ENCODE results near the gene FIS1.
"Not testable (repeated sequence)": the region's sequence is repeated elsewhere in the genome, so short reads cannot be mapped to it uniquely, and the experiment has no call there.

The FIS1 gene

DNA sequence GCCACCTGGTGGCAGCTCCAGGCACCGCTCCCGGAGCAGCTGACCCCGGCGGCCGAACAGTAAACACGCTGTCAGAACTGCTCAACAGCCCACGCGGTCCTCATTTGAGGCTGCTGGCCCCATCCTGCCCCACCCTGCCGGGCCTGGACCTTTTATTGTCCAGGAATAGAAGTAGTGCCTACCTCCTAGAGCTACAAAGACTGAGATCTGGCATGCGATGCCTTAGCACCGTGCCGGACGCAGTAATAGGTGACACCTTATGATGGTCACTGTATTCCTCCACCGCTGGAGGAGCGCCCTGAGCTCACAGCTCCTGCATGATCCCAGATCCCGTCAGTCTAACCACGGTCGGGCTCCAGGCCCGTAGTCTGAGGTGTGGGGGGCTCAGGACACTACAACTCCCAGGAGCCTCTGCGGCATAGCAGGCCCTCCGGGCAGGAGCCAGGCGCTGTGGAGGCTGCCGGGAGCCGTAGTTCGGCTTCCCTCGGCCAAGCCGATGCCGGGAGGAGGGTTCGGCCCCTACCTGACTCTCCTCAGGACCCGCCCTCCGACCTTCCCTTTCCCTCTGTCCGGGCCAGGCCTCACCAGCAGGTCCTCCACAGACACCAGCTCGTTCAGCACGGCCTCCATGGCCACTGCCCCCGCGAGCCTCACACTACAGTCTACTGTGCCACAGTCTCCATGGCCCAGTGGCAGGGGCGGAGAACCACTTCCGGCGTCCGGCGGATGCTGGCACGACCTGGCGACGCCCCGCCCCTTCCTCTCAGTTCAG is at the start of gene FIS1:
Gene FIS1 (minus strand): TSS at position 707 of the 772 bp plus-strand sequence. CDS start 77 bp downstream, at position 630.
- peak; percentile 83 for DNase-seq (ENCODE audit: low read depth)

- no peak for DNase-seq (ENCODE audit: low read depth)
These were observed 49.4 kb upstream of the FIS1 start for GRCh38 chr7:101294039-101294831.

DNA sequence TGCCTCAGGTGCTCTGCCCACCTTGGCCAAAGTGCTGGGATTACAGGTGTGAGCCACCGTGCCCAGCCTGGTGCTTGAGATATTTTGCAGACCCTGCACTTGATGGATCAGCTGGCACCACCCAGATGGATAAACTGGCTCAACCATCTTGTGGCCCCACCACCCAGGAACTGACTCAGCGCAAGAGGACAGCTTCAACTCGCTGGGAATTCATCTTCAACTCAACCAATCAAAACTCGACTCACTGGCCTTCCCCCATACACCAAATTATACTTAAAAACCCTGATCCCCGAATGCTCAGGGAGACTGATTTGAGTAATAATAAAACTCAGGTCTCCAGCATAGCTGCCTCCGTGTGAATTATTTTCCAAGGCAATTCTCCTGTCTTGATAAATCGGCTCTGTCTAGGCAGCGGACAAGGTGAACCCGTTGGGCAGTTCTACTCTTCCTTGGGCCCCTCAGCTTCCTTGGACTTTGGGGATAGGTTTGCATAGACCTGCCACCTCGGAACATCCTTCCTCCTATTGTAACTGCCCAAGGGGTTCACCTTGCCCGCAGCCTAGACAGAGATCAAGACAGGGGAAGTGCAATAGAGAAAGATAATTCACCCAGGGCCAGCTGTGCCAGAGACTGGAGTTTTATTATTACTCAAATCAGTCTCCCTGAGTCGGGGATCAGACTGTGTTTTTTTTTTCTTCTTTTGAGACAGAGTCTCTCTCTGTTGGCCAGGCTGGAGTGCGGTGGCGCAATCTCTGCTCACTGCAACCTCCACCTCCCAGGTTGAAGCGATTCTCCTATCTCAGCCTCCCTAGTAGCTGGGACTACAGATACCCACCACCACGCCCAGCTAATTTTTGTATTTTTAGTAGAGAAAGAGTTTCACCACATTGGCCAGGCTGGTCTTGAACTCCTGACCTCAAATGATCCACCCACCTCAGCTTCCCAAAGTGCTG is 48.5 kb upstream of the FIS1 start:
- not testable (repeated sequence) for DNase-seq (ENCODE audit: low read depth)

GRCh38 chr7:101292566-101292965 is 47.7 kb upstream of the FIS1 start:
- not testable (repeated sequence) for DNase-seq (ENCODE audit: low read depth)

DNA sequence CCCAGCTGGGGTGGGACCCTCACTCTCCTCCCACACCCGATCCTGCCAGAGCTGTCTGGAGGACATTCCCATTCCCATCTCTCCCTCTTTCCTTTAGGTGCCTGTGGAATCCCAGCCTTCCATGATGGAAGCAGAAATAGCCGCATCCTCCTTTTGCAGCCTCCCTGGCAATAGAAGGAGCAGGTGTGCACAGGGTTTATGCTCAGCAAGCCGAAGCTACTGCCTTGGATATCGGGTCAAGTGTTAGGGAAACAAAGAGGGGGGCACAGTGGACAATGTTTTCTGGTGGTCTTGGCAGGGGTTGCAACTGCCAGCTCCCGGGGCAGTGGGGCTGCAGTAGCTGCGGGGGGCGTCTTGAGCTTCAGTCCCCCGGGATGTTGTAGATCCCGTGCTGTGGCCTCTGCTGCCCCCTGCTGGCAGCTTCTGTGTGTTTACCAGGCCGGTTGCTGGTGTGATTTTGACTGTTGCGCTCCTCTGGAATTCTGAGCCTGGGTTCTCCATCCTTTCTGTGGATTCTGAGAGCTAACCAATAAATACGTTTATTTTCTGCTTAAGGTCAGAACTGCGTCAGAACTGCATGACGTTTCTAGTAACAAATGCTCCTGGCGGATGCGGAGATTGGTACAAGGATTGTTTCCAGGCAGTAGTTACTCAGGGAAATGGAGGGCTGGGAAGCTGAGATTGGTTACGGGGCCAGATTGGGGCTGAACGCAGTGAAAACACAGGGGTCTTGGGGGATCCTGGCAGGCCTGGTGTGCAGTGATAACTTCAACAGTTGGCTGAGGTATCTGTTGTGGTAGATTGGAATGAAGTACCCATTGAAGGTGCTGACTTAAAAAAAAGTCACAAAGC is 45.5 kb upstream of the FIS1 start:
- not testable (repeated sequence) for DNase-seq (ENCODE audit: low read depth)

DNA sequence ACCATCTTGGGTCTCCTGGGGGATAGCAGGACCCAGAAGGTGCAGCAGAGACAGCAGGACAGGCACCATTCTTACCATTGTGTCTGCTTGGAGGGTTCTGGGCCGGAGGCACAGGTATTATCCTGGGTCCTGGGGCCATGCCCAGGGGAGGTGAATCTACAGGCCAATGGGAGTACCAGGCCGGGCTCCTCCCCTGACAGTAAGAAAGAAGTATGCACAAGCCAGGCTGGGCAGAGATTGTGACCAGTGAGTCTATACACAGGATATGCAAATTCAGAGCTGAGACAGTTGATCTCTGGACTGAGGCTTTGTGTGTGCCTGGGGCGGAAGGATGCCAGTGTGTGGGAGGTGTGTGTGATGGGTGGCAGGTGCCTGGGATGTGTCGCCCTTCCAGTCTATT is 44.8 kb upstream of the FIS1 start:
- not testable (repeated sequence) for DNase-seq (ENCODE audit: low read depth)

DNA sequence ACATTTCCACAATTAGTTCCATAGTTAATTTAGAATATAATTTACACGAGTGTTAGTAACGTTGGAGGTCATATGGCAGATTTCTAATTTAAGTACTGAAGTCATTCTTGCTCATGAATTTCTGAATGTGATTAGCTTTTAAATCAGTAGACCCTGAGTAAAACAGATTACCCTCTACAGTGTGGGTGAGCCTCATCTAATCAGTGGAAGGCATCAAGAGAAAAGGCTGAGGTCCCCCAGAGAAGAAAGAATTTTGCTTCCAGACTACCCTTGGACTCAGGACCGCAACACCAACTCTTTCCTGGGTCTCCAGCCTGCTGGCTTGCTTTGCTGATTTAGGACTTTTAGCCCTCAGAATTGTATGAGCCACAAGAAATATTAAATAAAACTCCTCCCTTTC is 43.6 kb upstream of the FIS1 start:
- no peak for DNase-seq (ENCODE audit: low read depth)

- no peak for DNase-seq (ENCODE audit: low read depth)
These were observed 42.2 kb upstream of the FIS1 start for GRCh38 chr7:101287032-101287431.

GRCh38 chr7:101285880-101286279 is 41.0 kb upstream of the FIS1 start:
- not testable (repeated sequence) for DNase-seq (ENCODE audit: low read depth)

GRCh38 chr7:101285171-101285570 is 40.3 kb upstream of the FIS1 start:
- DNase-seq (ENCODE audit: low read depth) = no peak

- not testable (repeated sequence) for DNase-seq (ENCODE audit: low read depth)
These were observed 36.0 kb upstream of the FIS1 start for GRCh38 chr7:101280912-101281311.

DNA sequence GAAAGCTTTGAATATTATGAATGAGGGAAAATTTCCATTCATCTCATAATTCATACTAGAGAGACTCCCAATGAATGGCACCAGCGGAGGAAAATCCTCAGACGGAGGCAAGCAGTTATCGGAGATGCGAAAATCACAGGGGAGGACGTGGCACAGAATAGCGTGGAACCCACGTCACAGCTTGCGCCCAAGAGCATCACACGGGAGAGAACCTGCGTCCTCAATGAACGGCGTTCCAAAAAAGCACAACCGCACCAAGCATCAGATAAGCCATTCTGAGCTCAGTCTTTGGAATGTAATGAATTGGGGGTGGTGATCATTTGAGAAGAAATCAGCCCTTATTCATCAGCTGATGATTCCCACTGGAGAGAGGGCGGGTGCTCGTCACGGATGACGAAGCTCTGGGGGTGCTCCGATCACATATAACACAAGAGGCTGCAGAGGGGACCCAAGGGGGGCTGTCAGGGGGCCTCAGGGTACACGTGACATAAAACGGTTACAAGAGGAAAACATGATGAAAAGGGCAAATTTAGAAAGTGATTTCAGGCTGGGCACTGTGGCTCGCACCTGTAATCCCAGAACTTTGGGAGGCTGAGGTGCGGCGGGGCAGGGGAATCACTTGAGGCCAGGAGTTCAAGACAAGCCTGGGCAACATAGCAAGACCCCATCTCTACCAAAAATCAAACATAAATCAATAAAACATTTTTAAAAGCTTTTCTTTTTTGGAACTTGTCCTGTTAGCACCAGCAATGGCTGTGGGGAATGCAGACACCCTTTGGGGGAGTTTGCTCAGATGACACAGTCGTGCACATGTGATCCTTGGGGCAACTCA is 33.8 kb upstream of the FIS1 start:
- DNase-seq (ENCODE audit: low read depth) = no peak

- no peak for DNase-seq (ENCODE audit: low read depth)
These were observed 32.3 kb upstream of the FIS1 start for GRCh38 chr7:101277155-101277554.

DNA sequence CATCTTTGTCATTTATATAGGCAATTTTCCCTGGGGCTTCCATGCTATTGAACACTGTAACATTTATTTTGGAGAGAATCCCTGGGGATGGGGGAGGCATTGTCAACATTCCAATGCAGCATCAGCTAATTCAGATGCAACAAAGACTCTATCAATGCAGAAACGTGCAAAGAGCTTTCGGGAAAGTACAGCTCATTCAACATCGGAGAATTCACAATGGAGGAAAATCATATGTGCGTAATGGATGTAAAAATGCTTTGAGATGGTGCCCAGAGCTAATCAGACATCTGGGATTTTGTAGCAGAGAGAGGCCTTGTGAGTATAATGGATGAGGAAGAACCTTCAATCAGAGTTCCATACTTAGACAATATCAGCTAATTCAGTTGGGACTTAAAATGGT is 28.3 kb upstream of the FIS1 start:
- DNase-seq (ENCODE audit: low read depth) = no peak

DNA sequence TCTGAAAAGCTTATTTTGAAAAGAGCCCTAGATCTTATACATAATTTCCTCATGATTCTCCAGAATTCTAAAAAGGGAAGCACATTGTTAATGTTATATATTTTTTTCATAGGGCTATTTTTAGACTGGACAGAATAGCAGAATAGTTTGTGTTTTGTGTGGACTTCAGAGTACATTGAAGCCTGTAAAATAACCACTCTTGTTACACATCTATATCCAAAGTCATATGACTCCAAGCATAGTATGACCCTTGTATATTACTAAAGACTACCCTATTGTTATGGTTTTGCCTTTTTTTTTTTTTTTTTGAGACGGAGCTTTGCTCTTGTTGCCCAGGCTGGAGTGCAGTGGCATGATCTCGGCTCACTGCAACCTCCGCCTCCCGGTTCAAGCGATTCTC is 26.1 kb upstream of the FIS1 start:
- no peak for DNase-seq (ENCODE audit: low read depth)

GRCh38 chr7:101269664-101270063 is 24.8 kb upstream of the FIS1 start:
- no peak for DNase-seq (ENCODE audit: low read depth)

- DNase-seq (ENCODE audit: low read depth) = peak; percentile 72
These were observed 21.0 kb upstream of the FIS1 start for GRCh38 chr7:101265622-101266516.

GRCh38 chr7:101264102-101264706 is 19.3 kb upstream of the FIS1 start:
- not testable (repeated sequence) for DNase-seq (ENCODE audit: low read depth)

- DNase-seq (ENCODE audit: low read depth) = no peak
These were observed 13.4 kb upstream of the FIS1 start for GRCh38 chr7:101258243-101258731.
